CD4-positive, alpha-beta T cell (primary cell): Measurements from ENCODE around the gene RNF150. TPM values are rescaled to one million over a fixed set of nuclear protein-coding genes. Genes with fewer than 3 reads are reported as not detected.

Experiments
- ATAC-seq: fragments of 200-7000 bp; cut with Tn5 transposase; one replicate; pipeline ENCODE4 v1.10.0; 2022; ENCODE audit warnings: mild to moderate bottlenecking; ENCODE audit not compliant: poor library complexity
- CTCF ChIA-PET: fragments of 350-600 bp; sonication (Branson Sonifier 250); formaldehyde crosslinking; loops from one replicate; lab custom pipeline; 2021; ENCODE audit warnings: antibody characterized with exemption, inconsistent platforms; lab: Charles Lee
- POLR2A ChIA-PET: fragments of 350-600 bp; sonication (Branson Sonifier 250); formaldehyde crosslinking; loops from one replicate; lab custom pipeline; 2021; ENCODE audit warnings: antibody characterized with exemption, inconsistent platforms; lab: Charles Lee
- DNase-seq, 14 experiments: peaks; one replicate each; pipeline ENCODE4 v3.0.0-alpha.2; 2013 to 2020; ENCODE audit warnings: mixed read lengths in 2 of 14
- H3K27ac ChIP-seq, 2 donors: one replicate each; pipeline versions ENCODE4 v1.5.1 to v1.7.0; 2013; ENCODE audit warnings: low read length in 2 of 2, low read depth in 1 of 2, mild to moderate bottlenecking in 1 of 2
- H3K27me3 ChIP-seq, 2 experiments: 1 replicate in 1 of 2; 2 replicates in 1 of 2; pipeline versions ENCODE4 v1.6.1 to v1.7.0; 2013; ENCODE audit warnings: low read length in 2 of 2, control low read depth in 1 of 2, mild to moderate bottlenecking in 1 of 2, moderate library complexity in 1 of 2; ENCODE audit not compliant: insufficient read depth in 2 of 2, control insufficient read depth in 1 of 2
- H3K36me3 ChIP-seq: one replicate; pipeline ENCODE4 v1.6.1; 2013; ENCODE audit warnings: low read length, control low read depth; ENCODE audit not compliant: insufficient read depth
- H3K4me1 ChIP-seq: one replicate; pipeline ENCODE4 v1.6.1; 2013; ENCODE audit warnings: low read length, control low read depth; ENCODE audit not compliant: insufficient read depth
- H3K4me3 ChIP-seq: one replicate; pipeline ENCODE4 v1.5.1; 2013; ENCODE audit warnings: mild to moderate bottlenecking, low read length, moderate library complexity
- H3K9me3 ChIP-seq, 2 experiments: 1 replicate in 1 of 2; 2 replicates in 1 of 2; pipeline versions ENCODE4 v1.6.1 to v1.7.0; 2013; ENCODE audit warnings: low read length in 2 of 2, mild to moderate bottlenecking in 2 of 2, control low read depth in 1 of 2, moderate library complexity in 1 of 2; ENCODE audit not compliant: control insufficient read depth in 1 of 2, insufficient read depth in 1 of 2
- H3K27ac Mint-ChIP-seq: one replicate; pipeline ENCODE4 v1.8.0; 2020; ENCODE audit warnings: mixed read lengths
- H3K27me3 Mint-ChIP-seq: one replicate; pipeline ENCODE4 v1.8.0; 2021; ENCODE audit warnings: mixed read lengths
- H3K36me3 Mint-ChIP-seq: one replicate; pipeline ENCODE4 v1.8.0; 2021; ENCODE audit warnings: low read depth, mixed read lengths
- H3K4me1 Mint-ChIP-seq: one replicate; pipeline ENCODE4 v1.8.0; 2021; ENCODE audit warnings: low read depth, mixed read lengths
- H3K4me3 Mint-ChIP-seq: one replicate; pipeline ENCODE4 v1.8.0; 2020; ENCODE audit warnings: mild to moderate bottlenecking, mixed read lengths
- H3K9me3 Mint-ChIP-seq: one replicate; pipeline ENCODE4 v1.8.0; 2020; ENCODE audit warnings: mixed read lengths
- intact Hi-C, 2 experiments: fragments of 100-400 bp; cut with DNase I in 1 of 2; cut with micrococcal nuclease in 1 of 2; formaldehyde crosslinking; loops; one replicate each; pipeline versions ENCODE4 v1.15.1 to v1.9.0; 2023 to 2025; cut with DNase I, micrococcal nuclease
- total RNA-seq, 174 experiments: library from RNA in 2 of 174; stranded (reverse) in 2 of 174; gene quantifications; one replicate each; pipeline ENCODE4 v1.2.3 and lab custom pipeline; 2021 to 2026
- TF ChIP-seq, protein P1 (sequence below): fragments of 200-600 bp; IDR thresholded peaks from one replicate; pipeline ENCODE4 v1.8.0; 2022; ENCODE audit warnings: antibody characterized with exemption, mild to moderate bottlenecking

RNF150 gene
- total RNA-seq, 2 experiments from 2014 or later = not detected

DNA sequence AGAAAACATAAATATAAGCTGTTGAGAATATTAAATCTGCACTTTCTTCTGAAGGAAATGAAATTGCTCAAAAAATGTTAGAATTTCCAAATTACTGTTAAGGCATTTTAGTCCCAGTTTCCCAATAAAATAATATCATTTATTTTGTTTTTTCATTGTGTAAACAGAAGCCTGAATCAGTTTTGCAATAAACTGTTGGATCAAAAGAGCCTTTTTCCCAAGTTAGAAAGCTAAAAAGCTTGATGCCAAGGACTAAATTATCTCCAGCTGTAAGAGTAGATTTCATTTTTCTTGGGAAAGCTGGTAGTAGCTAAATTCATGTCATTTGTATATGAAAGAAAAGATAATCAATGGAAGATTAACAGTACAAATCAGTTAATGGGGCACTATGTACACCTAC, 95.8 kb downstream of the RNF150 start:
- no peaks in the 10 kb centered on the region for H3K36me3 Mint-ChIP-seq
- no peak overlapping the region for H3K4me3 Mint-ChIP-seq
- TF ChIP-seq, protein P1, sequence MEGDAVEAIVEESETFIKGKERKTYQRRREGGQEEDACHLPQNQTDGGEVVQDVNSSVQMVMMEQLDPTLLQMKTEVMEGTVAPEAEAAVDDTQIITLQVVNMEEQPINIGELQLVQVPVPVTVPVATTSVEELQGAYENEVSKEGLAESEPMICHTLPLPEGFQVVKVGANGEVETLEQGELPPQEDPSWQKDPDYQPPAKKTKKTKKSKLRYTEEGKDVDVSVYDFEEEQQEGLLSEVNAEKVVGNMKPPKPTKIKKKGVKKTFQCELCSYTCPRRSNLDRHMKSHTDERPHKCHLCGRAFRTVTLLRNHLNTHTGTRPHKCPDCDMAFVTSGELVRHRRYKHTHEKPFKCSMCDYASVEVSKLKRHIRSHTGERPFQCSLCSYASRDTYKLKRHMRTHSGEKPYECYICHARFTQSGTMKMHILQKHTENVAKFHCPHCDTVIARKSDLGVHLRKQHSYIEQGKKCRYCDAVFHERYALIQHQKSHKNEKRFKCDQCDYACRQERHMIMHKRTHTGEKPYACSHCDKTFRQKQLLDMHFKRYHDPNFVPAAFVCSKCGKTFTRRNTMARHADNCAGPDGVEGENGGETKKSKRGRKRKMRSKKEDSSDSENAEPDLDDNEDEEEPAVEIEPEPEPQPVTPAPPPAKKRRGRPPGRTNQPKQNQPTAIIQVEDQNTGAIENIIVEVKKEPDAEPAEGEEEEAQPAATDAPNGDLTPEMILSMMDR = no peak
- ATAC-seq = no peak
- H3K4me1 Mint-ChIP-seq = no peaks in the 10 kb centered on the region
- intact Hi-C loops = no loop called here
- ChIA-PET CTCF (no interaction called here), POLR2A (no interaction called here)
- no peak for DNase-seq
- Histone ChIP-seq H3K27ac (no peak overlapping the region), H3K9me3 (no peaks in the 10 kb centered on the region), H3K4me3 (no peak overlapping the region), H3K27me3 (no peaks in the 10 kb centered on the region), H3K4me1 (no peaks in the 10 kb centered on the region), H3K36me3 (no peaks in the 10 kb centered on the region)
- H3K9me3 Mint-ChIP-seq = no peaks in the 10 kb centered on the region
- no peaks in the 10 kb centered on the region for H3K27me3 Mint-ChIP-seq
- no peak overlapping the region for H3K27ac Mint-ChIP-seq

- POLR2A ChIA-PET = no interaction called here
- no peaks in the 10 kb centered on the region for H3K36me3 Mint-ChIP-seq
Measured at GRCh38 chr4:141036786-141037185, 96.5 kb downstream of the RNF150 start.

GRCh38 chr4:141035920-141036319, 97.3 kb downstream of the RNF150 start:
- Mint-ChIP-seq H3K9me3 (no peaks in the 10 kb centered on the region), H3K27ac (no peak overlapping the region), H3K27me3 (no peaks in the 10 kb centered on the region), H3K4me1 (no peaks in the 10 kb centered on the region), H3K4me3 (no peak overlapping the region), H3K36me3 (no peaks in the 10 kb centered on the region)
- no peaks in the 10 kb centered on the region for H3K4me1 ChIP-seq
- no peaks in the 10 kb centered on the region for H3K27me3 ChIP-seq
- CTCF ChIA-PET = no interaction called here
- DNase-seq (no peak), ATAC-seq (no peak)
- H3K4me3 ChIP-seq = no peak overlapping the region
- H3K9me3 ChIP-seq = no peaks in the 10 kb centered on the region
- no peaks in the 10 kb centered on the region for H3K36me3 ChIP-seq
- no peak overlapping the region for H3K27ac ChIP-seq
- TF ChIP-seq, protein P1 = no peak
- POLR2A ChIA-PET = no interaction called here
- intact Hi-C loops = no loop called here

More at GRCh38 chr4:141036786-141037185, 96.5 kb downstream of the RNF150 start:
- no peaks in the 10 kb centered on the region for H3K4me1 ChIP-seq
- no peaks in the 10 kb centered on the region for H3K27me3 ChIP-seq
- H3K36me3 ChIP-seq = no peaks in the 10 kb centered on the region
- no peaks in the 10 kb centered on the region for H3K27me3 Mint-ChIP-seq
- no peaks in the 10 kb centered on the region for H3K4me1 Mint-ChIP-seq
- H3K27ac Mint-ChIP-seq = no peak overlapping the region
- no peaks in the 10 kb centered on the region for H3K9me3 Mint-ChIP-seq
- no peaks in the 10 kb centered on the region for H3K9me3 ChIP-seq
- no peak overlapping the region for H3K4me3 ChIP-seq
- TF ChIP-seq, protein P1 = no peak
- ATAC-seq (no peak), DNase-seq (no peak)
- H3K4me3 Mint-ChIP-seq = no peak overlapping the region
- H3K27ac ChIP-seq = no peak overlapping the region
- CTCF ChIA-PET = no interaction called here
- intact Hi-C loops = no loop called here
